Measurements from ENCODE around the gene FBXO38.

The FBXO38 gene

GRCh38 chr5:148482697-148483462, 99.1 kb downstream of the FBXO38 start:
- no peak for DNase-seq

DNA sequence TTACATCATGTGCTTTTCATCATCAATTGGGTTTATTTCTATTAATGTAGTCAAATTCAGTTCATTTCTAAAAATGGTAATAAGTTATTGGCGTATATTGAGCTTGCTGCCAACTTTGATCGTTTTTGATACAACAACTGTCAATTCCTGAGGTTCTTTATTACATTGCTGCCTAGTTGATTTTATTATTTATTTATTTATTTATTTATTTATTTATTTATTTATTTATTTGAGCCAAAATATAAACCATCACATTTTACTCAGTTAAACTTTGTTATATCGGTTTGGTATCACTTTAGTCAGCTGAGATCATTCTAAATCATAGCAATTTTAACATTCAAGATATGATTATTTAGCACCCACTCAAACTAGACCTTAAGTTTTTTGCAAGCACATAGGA, 100.0 kb downstream of the FBXO38 start:
- DNase-seq = no peak

- DNase-seq = peak; percentile 12
Observed at GRCh38 chr5:148484651-148485050, 100.9 kb downstream of the FBXO38 start.

DNA sequence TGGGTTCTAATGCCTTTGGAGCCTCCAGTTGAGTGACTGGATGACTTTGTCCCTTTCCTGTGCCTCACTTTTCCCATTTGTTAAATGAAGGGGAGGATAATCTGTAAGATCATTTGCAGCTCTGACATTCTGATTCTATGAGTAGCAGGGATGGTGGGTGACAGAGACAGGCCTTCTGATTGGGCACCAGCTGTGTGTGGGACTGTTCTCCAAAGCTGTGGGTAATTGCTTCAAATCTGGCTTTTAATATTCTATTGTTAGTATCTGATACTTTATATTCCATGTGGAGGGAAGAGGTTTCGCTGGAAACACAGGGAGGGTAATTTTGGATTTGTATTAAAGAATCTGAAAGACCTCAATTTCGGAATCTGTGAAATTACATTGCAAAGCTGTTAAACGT, 102.7 kb downstream of the FBXO38 start:
- no peak for DNase-seq

- no peak for DNase-seq
Observed at GRCh38 chr5:148488757-148489156, 105.0 kb downstream of the FBXO38 start.

DNA sequence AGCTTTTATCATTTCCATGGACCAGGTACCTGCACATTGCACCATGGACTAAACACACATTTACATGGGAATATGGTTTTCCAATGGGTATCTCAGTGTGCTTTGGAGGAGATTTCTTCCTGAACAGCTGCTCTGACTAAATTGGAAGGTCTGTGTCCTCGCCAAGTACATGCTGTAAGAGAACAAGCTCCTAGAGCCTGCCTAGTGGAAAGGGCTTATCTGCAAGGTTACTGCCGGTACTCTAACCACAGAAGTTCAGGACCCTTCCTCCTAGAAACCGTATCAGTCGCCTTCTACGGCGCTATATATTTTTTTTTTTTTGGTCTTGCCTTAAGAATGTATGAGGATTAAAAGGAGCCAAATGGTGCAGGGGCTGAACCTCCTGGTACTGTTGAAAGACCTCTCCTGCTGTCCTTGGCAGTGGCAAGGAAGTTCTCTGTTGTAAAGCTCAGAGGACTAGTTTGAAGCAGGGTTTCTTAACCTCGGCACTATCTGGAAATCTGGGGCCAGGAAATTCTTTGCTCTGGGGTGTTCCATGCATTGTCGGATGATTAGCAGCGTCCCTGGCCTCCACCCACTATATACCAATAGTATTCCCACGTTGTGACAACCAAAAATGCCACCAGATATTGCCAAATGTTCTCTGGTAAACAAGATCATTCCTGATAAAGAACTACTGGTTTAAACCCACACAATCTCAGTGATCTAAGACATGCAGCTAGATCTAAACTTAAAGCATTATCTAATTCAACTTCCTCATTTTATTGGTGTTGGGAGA, 107.4 kb downstream of the FBXO38 start:
- no peak for DNase-seq

GRCh38 chr5:148491793-148492184, 108.0 kb downstream of the FBXO38 start:
- no peak for DNase-seq

DNA sequence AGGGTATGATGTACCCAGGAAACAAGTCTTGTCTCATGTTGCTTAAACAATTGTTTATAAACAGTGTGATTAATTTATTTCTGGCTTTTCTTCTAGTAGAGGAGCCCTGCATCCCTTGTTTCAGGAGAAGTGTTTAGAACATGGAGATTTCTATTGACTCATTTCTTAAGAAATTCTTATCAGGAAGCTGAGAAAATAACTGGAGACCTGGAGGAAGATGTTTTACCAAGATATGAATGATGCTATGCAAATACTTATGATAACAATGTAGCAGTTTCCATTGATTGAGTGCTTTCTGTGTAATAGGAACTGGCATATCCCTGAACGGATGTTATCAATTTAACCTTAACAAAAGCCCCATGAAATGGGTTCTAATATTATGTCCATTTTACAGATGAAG, 108.6 kb downstream of the FBXO38 start:
- DNase-seq = no peak
